Measurements from ENCODE around the gene DHCR24. TPM values are rescaled to one million over a fixed set of nuclear protein-coding genes. Genes with fewer than 3 reads are reported as not detected.

Gene DHCR24
- total RNA-seq, 1 donor from 2014 or later: 417 TPM

DNA sequence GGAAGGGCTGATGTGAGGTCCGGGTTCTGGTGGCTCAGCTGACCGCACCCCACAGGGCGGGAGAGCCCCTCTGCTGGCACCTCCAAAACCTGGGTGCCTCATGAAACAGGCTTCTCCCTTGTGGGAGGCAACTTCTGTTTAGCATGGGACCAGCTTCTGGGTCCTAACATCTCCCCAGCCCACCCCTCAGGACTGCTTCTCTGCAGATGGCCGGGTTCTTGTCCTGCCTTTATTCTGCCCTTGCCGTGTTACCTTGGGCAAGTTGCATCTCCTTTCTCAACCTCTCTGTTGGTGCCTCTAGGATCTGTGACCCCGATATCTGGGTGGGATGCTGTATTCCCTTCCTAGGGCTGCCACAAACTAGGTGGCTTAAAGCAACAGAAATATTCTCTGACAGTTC, 70.9 kb downstream of the DHCR24 start:
- peaks cover 5% of the 10 kb centered on the region for H3K4me1 Mint-ChIP-seq
- no peaks in the 10 kb centered on the region for H3K9me3 Mint-ChIP-seq
- no peak overlapping the region for H3K4me3 Mint-ChIP-seq
- H3K27ac Mint-ChIP-seq (ENCODE audit: unreplicated experiment): no peak overlapping the region
- peaks cover 16% of the 10 kb centered on the region for H3K27me3 Mint-ChIP-seq (ENCODE audit: low read depth)
- TF ChIP-seq, protein P1, sequence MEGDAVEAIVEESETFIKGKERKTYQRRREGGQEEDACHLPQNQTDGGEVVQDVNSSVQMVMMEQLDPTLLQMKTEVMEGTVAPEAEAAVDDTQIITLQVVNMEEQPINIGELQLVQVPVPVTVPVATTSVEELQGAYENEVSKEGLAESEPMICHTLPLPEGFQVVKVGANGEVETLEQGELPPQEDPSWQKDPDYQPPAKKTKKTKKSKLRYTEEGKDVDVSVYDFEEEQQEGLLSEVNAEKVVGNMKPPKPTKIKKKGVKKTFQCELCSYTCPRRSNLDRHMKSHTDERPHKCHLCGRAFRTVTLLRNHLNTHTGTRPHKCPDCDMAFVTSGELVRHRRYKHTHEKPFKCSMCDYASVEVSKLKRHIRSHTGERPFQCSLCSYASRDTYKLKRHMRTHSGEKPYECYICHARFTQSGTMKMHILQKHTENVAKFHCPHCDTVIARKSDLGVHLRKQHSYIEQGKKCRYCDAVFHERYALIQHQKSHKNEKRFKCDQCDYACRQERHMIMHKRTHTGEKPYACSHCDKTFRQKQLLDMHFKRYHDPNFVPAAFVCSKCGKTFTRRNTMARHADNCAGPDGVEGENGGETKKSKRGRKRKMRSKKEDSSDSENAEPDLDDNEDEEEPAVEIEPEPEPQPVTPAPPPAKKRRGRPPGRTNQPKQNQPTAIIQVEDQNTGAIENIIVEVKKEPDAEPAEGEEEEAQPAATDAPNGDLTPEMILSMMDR (conservative IDR thresholded peaks at IDR 0.05): no peak
- no peak for DNase-seq (ENCODE audit: low read depth, low spot score)
- no peaks in the 10 kb centered on the region for H3K36me3 Mint-ChIP-seq (ENCODE audit: low read depth)

DNA sequence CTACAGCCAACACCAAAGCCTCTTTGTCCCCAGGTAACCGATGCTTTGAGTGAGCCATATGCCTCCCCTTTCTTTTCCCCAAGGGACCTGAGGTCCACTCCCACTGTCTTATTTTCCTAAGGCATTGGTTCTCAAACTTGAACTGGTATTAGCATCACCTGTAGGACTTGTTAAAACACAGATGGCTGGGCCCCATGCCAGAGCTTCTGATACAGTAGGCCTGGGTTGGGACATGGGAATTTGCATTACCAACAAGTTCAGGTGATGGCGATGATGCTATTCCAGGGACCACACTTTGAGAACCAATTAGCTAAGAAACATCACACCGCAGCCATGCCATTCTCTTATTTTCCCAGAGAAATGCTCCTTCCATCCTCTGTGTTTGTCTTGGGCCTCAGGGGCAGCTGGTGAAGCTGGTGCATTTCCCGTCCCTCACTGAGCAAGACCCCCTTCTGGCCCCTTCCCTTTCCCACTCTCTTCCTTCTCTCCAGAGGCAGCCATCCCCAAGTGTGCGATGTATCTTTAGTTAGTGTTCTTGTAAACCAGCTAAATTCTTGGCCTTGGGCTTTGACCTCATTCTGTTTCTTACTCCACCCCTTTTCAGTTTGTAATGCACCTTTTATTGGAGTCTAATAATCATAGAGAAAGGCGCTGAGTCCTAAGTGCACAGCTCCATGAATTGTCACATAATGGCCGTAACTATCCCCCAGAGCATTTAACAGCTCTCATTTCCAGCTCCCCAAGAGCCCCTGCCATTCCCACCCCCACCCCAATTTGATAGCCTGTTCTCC, 71.7 kb downstream of the DHCR24 start:
- Mint-ChIP-seq H3K4me1 (peaks cover 5% of the 10 kb centered on the region), H3K36me3 (ENCODE audit: low read depth) (no peaks in the 10 kb centered on the region), H3K27ac (ENCODE audit: unreplicated experiment) (no peak overlapping the region), H3K4me3 (no peak overlapping the region), H3K27me3 (ENCODE audit: low read depth) (peaks cover 15% of the 10 kb centered on the region), H3K9me3 (no peaks in the 10 kb centered on the region)
- DNase-seq (ENCODE audit: low read depth, low spot score): no peak
- TF ChIP-seq, protein P1 (conservative IDR thresholded peaks at IDR 0.05): no peak

DNA sequence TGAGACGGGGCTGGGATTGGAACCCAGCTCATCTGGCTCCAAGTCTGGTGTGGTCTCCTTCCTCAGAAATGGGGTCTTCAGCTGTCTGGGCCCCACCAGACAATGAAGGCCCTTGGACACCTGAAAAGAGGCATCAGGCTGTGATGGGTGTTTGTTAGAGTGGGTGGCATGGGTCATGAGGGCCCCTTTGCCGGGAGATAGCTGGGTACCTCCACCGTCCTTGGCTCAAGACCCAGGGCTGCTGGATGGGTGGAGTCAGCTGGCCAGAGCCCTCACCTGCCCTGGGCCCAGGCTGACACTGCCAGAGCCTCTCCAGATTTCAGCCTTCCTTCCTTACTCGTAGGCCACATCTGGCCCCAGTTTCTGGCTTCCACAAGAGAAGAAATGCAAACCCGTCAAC, 72.4 kb downstream of the DHCR24 start:
- DNase-seq (ENCODE audit: low read depth, low spot score): no peak
- Mint-ChIP-seq H3K9me3 (no peaks in the 10 kb centered on the region), H3K27me3 (ENCODE audit: low read depth) (peaks cover 14% of the 10 kb centered on the region), H3K4me1 (peaks cover 5% of the 10 kb centered on the region), H3K4me3 (no peak overlapping the region), H3K36me3 (ENCODE audit: low read depth) (no peaks in the 10 kb centered on the region), H3K27ac (ENCODE audit: unreplicated experiment) (no peak overlapping the region)
- TF ChIP-seq, protein P1 (conservative IDR thresholded peaks at IDR 0.05): no peak

DNA sequence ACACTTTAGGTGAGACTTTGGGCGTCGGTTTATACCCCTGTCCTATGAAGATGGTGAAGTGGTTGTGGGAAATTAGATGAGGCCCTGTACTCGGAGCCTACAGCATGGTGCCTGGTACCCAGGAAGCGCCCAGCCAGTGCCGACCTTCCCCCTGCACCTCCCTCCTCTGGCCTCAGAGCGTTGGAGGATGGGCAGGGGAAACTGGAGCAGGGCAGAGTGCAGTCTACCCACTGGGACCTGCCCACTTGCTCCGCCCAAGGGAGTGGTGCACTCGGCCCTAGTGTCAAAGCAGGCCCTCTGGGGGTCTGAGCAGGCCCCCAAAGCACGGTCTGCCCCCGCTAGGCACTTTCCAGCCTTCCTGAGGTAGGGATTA, 72.9 kb downstream of the DHCR24 start:
- H3K9me3 Mint-ChIP-seq: no peaks in the 10 kb centered on the region

DNA sequence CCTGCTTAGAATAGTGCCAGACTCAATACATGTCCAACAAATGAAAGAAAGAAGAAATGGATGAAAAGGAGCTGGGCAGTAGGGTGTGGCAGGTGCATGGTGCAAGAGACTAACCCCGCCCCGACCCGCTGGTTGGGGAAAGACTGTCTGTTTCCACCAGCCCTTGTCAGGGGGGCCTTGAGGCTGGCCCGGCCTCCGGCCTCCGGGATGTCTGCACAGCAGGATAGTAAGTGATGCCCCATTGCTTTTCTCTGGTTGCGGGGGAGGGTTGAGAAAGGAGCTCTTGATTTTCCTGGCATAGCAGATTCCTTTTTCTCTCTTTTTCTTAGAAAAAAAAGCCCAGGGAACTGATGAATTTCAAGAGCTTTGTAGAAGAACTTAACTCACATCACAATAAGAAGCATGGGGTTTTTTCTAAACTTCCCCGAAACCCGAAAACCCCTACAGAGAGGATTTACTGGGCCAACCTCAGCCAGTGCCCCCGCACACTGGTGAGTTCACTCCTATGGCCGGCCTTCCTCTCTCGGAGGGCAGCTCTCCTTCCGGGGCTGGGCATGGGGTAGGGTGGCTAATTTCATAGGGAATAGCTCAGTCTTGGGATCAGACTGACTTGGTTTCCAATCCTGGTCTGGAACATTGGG, 73.4 kb downstream of the DHCR24 start:
- Mint-ChIP-seq H3K27ac (ENCODE audit: unreplicated experiment) (no peak overlapping the region), H3K27me3 (ENCODE audit: low read depth) (peaks cover 14% of the 10 kb centered on the region), H3K4me1 (peaks cover 5% of the 10 kb centered on the region), H3K36me3 (ENCODE audit: low read depth) (no peaks in the 10 kb centered on the region), H3K9me3 (no peaks in the 10 kb centered on the region), H3K4me3 (no peak overlapping the region)
- DNase-seq (ENCODE audit: low read depth, low spot score): no peak
- TF ChIP-seq, protein P1 (conservative IDR thresholded peaks at IDR 0.05): no peak

More for the DNA sequence above, 72.9 kb downstream of the DHCR24 start:
- Mint-ChIP-seq H3K36me3 (ENCODE audit: low read depth) (no peaks in the 10 kb centered on the region), H3K4me1 (peaks cover 5% of the 10 kb centered on the region), H3K27me3 (ENCODE audit: low read depth) (peaks cover 14% of the 10 kb centered on the region), H3K4me3 (no peak overlapping the region), H3K27ac (ENCODE audit: unreplicated experiment) (no peak overlapping the region)
- DNase-seq (ENCODE audit: low read depth, low spot score): no peak
- TF ChIP-seq, protein P1 (conservative IDR thresholded peaks at IDR 0.05): no peak

Data from neural crest cell (in vitro differentiated cells).